Prostate gland (tissue), 2 donors: ENCODE measurements around the gene SLC5A10.

Source experiments
- CTCF ChIP-seq, 4 experiments: fragments of 200-600 bp in 2 of 4; fragments of 450-650 bp in 2 of 4; sonication (generic) in 2 of 4; IDR thresholded peaks; 1 replicate in 3 of 4; 2 replicates in 1 of 4; pipeline ENCODE4 v1.5.1; 2016 to 2019; ENCODE audit warnings: antibody characterized with exemption in 4 of 4, mild to moderate bottlenecking in 2 of 4, moderate library complexity in 2 of 4
- POLR2A ChIP-seq: fragments of 450-650 bp; IDR thresholded peaks from one replicate; pipeline ENCODE4 v1.6.1; 2016; ENCODE audit warnings: antibody characterized with exemption, mild to moderate bottlenecking

- TF ChIP-seq CTCF (IDR thresholded peaks at IDR 0.05), result no peak
- TF ChIP-seq POLR2A, result no peak
Observed at GRCh38 chr17:18961634-18962493, 9.9 kb downstream of the SLC5A10 start.
